Fibroblast of skin of right biceps (primary cell): Measurements from ENCODE around the gene PAFAH1B1.

Experiments
- DNase-seq: peaks from one replicate; pipeline ENCODE4 v3.0.0-alpha.2; 2013

PAFAH1B1 gene

GRCh38 chr17:2723505-2723996 is 130.1 kb downstream of the PAFAH1B1 start:
- no peak for DNase-seq

- DNase-seq: no peak
Observed at GRCh38 chr17:2723997-2724783, 130.7 kb downstream of the PAFAH1B1 start.

- DNase-seq: peak; percentile 32
Observed at GRCh38 chr17:2724784-2725164, 131.3 kb downstream of the PAFAH1B1 start.

GRCh38 chr17:2730764-2731353 is 137.4 kb downstream of the PAFAH1B1 start:
- no peak for DNase-seq

- no peak for DNase-seq
Observed at GRCh38 chr17:2731807-2732206, 138.4 kb downstream of the PAFAH1B1 start.

- no peak for DNase-seq
Observed at GRCh38 chr17:2734939-2735338, 141.5 kb downstream of the PAFAH1B1 start.
